HPDE6-E6E7 (cell line): Measurements from ENCODE around the gene GABRG3.

Experiments used
- DNase-seq: peaks from one replicate; pipeline ENCODE4 v3.0.0; 2011; ENCODE audit warnings: missing footprints; ENCODE audit errors: extremely low spot score

GABRG3 gene

GRCh38 chr15:27062951-27063350, 92.0 kb downstream of the GABRG3 start:
- DNase-seq = no peak

DNA sequence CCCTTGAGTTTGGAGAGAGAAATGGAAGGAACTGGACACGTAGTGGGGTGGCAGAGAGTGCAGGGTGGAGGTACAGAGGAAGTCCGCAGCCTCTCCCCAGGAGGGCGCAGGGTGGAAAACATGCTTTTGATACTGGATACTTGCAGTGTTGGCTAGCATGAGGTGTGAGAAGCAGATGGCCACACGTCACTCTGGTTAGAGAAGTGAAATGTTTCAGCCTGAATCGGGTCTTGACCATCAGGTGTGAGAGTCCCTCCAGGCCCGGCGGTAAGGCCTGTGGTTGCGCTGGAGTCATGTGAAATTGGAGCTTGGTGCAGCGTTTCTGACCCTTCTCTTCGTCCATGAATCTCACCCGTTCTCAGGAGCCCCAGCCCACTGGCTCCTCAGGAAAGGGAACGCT, 93.1 kb downstream of the GABRG3 start:
- no peak for DNase-seq

DNA sequence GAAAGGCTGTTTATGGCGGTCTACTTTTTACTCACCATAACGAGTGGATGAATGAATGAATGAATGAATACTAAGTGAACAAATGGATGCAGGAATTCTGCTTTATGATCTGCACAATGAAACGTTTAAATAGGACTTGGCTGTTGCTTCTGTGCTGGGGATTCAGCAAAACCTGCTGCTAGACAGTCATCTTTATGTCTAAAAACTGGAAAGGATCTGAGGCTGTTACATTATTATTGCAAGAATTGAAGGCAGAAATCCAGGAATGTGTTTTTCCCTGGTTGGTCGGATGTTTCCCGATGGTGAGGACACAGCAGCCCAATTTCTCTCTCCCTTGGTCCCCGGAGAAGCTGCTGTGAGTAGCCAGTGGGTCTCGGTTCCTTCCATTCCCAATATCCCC, 94.2 kb downstream of the GABRG3 start:
- no peak for DNase-seq

- no peak for DNase-seq
Observed at GRCh38 chr15:27065785-27066184, 94.8 kb downstream of the GABRG3 start.

- DNase-seq = no peak
Observed at GRCh38 chr15:27066446-27066845, 95.5 kb downstream of the GABRG3 start.

GRCh38 chr15:27067175-27067574, 96.2 kb downstream of the GABRG3 start:
- no peak for DNase-seq

- no peak for DNase-seq
Observed at GRCh38 chr15:27070841-27071240, 99.9 kb downstream of the GABRG3 start.

DNA sequence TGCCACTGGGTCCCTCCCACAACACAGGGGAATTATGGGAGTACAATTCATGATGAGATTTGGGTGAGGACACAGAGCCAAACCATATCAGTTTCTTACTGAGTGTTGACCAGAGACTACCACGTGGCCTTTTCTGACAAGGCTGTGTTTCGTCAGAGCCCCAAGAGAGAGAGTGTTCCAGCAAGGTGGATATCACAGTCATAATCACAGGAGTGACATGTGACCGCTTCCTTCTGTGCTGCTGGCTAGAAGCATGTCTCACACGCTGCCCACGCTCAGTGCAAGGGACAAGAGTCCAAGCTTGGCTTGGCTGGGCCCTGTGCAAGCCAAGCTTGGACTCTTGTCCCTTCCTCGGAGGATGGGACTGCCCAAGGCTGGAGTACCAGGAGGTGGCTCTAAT, 103.2 kb downstream of the GABRG3 start:
- no peak for DNase-seq

GRCh38 chr15:27077790-27078189, 106.8 kb downstream of the GABRG3 start:
- no peak for DNase-seq

DNA sequence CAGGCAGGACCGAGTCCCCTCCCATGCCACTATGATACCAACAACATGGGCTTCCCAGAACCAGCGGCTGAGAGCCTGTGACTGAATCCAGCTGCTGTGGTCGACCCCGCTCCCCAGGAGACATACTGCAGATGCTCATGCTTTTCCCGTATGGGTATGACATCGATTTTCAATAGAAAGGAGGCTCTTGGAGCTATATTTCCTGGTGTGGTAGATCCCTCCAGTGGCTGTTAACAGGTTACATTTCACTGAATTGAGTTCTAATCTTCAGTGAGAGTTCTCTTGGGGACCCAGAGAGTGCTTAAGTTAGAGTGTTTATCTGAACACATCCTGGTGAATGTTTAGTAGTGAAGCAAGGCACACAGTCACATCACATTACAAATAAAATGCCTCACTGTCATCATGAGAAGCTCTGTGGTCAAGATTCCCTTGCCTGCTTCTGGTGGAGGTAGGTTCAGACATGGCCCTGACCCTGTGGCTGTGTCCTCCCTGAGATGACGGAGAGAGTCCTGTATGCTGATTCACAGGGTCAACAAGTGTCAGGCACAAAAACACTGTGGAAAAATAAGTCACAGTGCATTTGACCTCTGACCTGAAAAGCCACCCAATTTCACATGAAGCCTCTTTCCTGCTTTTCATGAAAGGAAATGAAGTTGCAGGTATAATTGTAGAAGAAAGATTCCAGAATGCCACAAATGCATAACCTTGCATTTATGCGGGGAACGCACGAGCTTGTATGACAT, 110.9 kb downstream of the GABRG3 start:
- no peak for DNase-seq

DNA sequence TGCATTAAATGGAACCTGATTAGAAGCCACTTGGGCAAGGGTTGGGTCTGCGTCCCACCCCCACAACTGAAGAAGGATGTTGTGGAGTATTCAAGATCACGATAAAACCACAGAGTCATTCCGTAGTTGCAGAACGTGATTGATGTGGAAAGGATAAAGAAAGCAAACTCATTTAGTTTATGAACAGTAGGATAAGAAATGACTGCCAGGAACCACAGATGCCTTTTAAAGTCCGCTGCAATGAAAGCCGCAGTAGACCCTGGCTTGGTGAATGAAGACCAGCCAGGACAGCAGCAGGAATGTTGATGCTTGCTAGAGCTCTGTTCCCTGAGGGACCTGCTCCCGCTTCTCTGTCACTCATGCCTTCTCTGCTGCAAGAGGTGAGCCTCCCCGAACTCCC, 111.5 kb downstream of the GABRG3 start:
- DNase-seq = no peak

GRCh38 chr15:27084844-27085243, 113.9 kb downstream of the GABRG3 start:
- DNase-seq = no peak

DNA sequence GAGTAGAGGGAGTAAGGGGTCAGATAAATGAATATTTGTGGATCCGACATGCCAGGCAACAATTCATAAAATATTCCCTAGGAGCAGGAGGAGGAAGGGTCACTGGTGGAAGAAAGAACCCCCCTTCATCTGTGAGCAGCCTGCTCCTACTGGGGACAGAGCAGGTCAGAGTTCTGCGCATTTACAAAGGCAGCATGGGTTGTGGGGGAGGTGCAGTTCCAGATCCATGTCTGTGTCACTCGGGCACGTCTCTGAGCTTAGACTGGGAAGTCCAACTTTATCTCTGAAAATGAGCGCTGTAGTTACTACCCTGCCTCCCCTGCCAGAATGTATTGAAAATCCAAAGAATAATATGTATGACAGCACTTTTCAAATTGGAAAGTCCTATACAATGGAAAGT, 115.2 kb downstream of the GABRG3 start:
- no peak for DNase-seq

DNA sequence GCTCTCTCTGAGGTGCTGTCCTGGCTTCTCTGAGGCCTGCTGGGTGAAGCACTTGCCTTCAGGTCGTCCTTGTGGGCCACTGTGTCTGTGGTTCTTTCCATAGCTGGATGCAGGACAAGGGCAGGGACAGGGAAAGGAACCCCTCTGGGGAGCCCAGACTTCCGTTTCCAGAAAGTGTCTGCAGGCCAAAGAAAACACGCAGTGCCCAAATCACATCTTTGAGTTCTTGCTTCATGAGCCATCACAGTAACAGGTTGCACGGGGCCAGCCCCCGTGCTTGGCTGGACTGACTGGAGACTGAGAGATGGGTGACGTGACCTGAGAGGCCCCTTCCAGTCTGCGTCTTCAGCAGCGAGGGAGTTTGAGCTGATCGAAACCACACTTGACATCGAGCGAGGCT, 115.8 kb downstream of the GABRG3 start:
- no peak for DNase-seq

DNA sequence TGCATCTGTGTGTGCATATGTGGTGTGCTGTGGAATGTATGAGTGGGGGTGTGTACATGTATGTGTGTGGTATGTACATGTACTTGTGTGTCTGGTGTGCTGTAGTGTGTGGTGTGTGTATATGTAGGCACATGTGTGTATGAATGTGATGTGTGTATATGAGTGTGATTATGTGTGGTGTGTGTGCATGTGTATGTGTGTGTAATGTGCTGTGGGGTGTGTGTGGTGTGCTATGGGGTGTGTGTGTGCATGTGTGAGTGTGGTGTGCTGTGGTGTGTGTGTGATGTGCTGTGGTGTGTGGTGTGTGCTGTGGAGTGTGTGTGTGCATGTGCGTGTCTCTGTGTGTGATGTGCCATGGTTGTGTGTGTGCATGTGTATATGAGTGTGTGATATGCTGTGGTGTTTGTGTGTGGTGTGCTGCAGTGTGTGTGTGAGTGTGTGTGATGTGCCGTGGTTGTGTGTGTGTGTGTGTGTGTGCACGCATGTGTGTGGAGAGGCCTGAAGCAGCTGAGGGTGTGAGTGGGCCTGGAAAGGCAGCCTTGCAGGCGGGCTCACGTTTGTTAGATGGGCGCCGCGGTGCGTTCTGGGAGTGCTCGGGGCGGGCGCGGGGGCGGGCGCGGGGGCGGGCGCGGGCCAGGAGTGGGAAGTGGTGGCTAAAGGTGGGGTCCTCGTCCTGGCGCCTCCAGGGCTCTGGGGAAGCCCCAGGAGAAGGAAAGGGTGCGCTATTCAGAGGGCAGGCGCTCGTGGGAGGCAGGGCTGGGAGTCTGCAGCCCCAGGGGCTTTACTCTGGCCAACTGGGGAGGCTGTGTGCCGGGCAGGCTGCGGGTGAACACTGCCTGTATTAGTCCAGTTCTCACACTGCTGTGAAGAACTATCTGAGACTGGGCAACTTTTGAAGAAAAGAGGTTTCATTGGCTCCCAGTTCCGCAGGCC, 116.9 kb downstream of the GABRG3 start:
- no peak for DNase-seq

DNA sequence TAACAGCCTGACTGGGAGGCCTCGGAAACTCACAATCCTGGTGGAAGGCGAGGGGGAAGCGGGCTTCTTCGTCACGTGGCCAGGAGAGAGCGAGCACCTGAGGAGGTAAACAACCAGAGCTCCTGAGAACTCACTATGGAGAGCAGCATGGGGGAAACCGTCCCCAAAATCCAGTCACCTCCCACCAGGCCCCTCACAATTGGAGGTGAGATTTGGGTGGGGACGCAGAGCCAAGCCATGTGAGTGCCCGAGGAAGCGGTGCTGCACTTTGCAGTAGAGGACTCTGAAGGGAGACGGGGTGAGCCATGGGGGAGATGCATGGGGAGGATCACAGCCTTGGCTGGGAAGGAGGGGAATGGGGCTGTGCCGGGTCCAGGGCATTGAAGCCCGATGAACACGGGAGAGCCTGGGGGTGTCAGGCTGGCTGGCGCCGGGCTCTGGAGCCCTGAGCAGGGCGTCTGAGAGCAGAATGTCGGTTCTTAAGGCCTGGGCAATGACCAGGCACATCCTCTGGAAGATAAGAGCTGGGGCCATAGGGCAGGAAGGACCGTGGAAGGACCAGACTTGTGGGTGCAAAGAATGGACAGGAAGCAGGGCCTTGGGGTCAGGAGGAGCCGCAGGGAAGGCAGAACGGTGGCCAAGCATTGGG, 117.7 kb downstream of the GABRG3 start:
- no peak for DNase-seq

GRCh38 chr15:27089233-27089586, 118.2 kb downstream of the GABRG3 start:
- no peak for DNase-seq

DNA sequence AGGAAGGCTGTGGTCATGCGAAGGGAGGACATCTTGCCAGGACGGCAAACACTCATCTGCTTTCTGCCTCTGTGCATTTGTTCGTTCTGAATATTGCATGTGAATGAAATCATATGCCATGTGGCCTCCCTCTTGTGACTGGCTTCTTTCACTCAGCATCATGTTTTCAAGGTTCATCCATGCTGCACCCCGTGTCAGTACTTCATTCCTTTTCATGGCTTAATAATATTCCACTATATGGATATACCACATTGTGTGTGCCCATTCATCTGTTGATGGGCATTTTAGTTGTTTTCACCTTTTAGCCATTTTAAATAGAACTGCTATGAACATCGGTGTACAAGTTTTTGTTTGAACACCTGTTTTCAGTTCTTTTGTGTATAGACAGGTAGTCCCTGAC, 118.7 kb downstream of the GABRG3 start:
- no peak for DNase-seq

- DNase-seq = no peak
Observed at GRCh38 chr15:27091270-27091940, 120.4 kb downstream of the GABRG3 start.

- no peak for DNase-seq
Observed at GRCh38 chr15:27092390-27092789, 121.4 kb downstream of the GABRG3 start.

- DNase-seq = no peak
Observed at GRCh38 chr15:27094235-27094634, 123.3 kb downstream of the GABRG3 start.
